ENCODE data around the gene HYAL3.
A peak's percentile ranks its signal among the peaks of the same experiment; 100 is the strongest.
"Not testable (repeated sequence)": the region's sequence is repeated elsewhere in the genome, so short reads cannot be mapped to it uniquely, and the experiment has no call there.

HYAL3 gene

DNA sequence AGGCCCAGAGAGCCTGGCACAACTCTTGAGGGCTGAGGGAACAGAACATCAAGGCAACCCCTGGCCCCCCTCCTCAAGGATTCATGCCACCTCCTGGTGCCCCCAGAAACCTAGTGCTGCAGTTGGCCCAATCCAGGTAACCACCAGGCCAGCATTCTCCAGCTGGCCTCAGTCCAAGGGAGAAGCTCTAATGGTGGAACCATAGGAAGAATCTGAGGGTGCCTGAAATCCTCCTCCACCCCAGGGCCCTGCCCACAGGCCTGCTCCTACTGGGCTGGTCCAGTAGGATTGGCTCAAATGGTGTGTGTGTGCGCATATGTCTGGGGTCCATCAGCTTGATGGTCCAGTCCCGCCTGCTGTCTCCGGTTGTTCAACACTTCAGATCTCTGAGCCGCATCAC is 15.6 kb upstream of the HYAL3 start:
- DNase-seq (ENCODE audit: low read depth): no peak

DNA sequence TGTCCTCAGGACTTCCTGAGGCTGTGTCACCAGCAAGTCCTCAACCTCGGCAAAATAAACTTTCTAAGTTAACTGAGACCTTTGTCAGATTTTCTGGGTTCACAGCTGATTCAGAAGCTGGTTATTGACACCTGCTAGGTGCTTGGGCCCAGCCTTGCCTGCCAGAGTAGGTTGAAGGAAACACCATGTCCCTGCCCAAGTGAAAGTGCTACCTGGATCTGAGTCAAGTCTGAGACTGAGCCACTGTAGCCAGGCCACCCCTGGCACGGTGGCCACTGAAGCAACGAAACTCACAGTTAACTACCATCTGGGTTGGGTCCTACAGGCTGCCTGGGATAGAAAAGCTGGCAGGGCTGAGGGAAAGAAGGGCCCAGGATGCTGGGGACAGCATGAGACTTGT is 15.1 kb upstream of the HYAL3 start:
- no peak for DNase-seq (ENCODE audit: low read depth)

- DNase-seq (ENCODE audit: low read depth): not testable (repeated sequence)
These were observed 12.8 kb upstream of the HYAL3 start for GRCh38 chr3:50312041-50312440.

DNA sequence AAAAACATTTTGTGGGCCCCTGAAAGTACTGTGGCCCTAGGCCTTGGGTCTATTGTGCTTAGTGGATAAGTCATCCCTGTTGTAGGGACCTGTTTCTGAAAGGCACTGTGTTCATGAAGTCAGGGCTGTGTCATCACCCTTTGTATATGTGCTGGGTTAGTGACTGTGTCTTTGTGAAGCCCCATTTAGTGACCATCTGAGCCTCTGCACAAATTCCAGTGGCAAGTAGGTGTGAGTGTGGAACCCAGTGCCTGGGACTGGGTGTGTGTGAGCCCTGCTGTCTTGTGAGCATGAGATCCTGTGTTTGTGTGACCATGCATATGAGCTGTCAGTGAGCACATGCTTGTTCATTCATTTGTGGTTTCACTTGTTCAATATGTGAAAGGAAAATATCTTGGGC is 5.4 kb upstream of the HYAL3 start:
- no peak for DNase-seq (ENCODE audit: low read depth)

GRCh38 chr3:50303013-50303815 is 4.0 kb upstream of the HYAL3 start, which contains the start of gene HYAL1:
Gene HYAL1 (minus strand): TSS chr3:50303574. CDS start chr3:50302956, 618 bp downstream.
- no peak for DNase-seq (ENCODE audit: low read depth)

DNA sequence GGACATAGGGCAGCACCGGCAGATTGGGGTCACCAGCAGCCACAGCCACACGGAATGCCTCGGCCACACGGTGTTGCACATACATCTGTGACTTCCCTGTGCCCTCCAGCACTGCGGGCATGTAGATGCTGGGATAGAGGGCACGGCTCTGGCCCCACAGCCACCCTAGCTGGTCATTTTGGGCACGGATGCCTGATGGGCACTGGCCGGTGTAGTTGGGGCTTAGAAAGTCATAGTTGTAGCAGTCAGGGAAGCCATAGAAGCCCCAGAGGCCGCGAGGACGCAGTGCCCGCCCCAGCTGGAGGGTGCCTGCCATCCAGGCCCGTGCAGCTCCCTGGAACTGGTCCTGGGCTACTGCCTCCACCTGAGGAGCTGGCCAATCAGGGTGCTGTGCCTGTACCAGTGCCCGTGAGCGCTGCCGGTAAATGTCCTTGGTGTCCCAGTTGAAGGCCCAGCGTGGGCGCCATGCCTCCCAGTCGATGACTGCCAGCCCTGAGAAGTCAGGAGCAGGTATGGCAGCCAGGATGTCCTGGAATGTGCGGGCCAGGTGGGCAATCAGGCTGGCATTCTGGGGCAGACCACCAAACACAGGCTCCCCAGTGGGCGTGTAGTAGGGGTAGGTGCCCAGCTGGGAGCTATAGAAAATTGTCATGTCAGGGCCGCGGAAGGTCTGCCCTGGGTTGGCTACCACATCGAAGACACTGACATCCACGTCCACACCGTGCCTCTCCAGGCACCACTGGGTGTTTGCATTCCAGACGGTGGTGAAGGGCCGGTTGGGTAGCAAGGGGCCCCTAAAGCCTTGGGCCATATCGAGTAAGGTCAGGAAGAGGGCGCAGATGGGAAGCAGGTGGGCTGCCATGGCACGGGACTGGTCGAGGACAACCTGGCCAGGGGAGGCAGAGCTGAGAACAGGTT is 3.1 kb upstream of the HYAL3 start:
- DNase-seq (ENCODE audit: low read depth): no peak

GRCh38 chr3:50300681-50301254 is 1.6 kb upstream of the HYAL3 start:
- DNase-seq (ENCODE audit: low read depth): no peak

- DNase-seq (ENCODE audit: low read depth): no peak
These were observed 900 bp upstream of the HYAL3 start for GRCh38 chr3:50299929-50300680.

GRCh38 chr3:50299638-50299928 is 378 bp upstream of the HYAL3 start:
- no peak for DNase-seq (ENCODE audit: low read depth)

DNA sequence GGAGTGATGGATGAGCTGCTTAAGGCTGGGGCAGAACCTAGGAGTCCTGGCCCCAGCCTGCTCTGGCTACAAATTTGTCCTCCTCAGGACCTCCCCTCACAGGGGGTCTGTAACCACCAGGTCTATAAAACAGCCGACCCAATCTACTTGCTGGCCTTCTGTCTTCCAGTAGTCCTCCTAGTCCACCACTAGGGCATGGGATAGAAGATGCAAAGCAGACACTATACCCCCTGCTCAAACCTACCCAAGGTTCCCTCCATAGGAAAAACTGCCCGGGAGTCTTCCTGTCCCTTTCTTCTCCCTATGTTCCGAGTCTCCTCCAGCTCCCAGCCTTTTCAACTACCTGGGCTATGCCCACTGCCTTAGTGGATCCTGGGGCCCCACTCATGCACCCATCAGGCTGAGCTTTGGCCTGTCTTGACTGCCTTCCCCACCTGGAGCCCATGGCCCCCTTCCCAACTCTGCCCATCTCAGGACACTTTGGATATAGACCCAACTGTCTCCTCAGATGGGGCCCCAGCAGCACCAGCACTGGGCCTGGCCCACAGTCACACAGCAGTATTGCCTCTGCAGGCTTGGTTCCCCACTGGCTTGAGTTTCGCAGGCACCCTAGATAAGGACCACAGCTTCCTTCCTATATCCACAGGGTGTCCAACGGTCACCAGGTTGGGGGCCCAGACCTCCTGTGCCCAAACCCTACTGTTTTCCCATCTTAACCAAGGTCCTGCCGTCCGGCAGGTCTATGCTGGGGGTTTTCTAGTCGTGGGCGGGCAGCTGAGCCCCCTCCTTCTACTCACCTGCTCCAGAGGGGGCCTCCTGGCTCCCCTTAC is 1.1 kb downstream of the HYAL3 start:
- no peak for DNase-seq (ENCODE audit: low read depth)

DNA sequence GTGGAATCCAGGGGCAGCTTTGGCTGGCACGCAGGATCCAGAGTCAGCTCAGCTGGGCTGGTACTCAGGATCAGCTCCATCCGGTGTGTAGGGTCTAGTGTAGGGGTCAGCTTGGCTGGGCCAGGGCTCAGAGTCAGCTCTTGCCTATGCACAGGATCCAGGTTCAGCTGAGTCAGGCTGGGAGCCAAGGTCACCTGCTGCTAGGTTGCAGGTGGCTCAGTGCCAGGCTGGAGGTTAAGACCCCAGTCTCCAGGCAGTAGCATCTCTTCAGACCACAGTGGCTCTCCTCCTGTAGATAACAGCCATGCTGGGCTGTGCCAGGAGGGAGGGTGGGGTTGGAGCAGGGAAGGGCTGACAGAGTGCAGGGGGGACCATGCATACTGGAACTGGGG is 1.8 kb downstream of the HYAL3 start:
- DNase-seq (ENCODE audit: low read depth): no peak

- DNase-seq (ENCODE audit: low read depth): no peak
These were observed 2.4 kb downstream of the HYAL3 start for GRCh38 chr3:50296721-50297383.

DNA sequence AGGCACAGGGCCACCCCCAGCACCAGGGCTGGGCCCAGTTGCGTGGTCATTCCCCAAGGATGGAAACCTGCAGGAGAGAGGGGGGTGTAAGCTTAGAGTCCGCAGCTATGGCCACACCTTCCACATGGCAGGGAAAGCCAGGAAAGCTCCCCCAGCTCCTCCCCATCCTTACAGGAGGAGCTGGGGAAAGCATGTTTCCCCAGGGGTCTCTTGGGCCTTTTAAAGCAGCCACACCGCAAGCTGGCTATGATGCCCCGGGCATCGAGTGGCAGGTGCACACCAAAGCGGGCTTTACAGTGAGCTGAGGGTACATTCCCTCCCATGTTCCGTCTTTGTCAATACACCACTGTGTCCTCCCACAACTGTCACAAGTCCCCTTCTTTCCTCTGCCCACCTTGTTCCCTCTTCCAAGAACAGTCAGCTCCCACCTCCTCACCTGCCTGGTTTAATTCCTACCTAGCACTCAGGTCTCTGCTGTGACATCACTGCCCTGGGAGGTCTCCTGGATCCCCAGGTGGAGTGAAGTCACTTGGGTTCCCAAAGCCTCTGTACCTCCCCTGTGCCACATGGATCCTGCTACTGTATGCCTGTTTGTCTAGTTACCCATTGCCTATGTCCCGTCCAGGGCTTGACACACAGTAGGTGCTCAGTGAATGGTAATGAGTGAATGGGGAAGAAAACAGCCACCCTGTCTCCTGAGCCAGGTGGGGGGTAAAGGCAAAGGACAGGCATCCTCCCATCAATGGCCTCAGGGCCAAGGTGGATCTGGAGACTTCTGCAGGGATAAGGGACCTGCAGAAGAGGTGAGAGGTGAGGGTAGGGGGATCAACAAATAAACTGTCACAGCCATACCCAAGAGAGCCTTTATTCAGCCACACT is 3.4 kb downstream of the HYAL3 start:
- no peak for DNase-seq (ENCODE audit: low read depth)

- no peak for DNase-seq (ENCODE audit: low read depth)
These were observed 4.5 kb downstream of the HYAL3 start for GRCh38 chr3:50294492-50295403.

GRCh38 chr3:50294089-50294488 is 5.1 kb downstream of the HYAL3 start:
- DNase-seq (ENCODE audit: low read depth): no peak

DNA sequence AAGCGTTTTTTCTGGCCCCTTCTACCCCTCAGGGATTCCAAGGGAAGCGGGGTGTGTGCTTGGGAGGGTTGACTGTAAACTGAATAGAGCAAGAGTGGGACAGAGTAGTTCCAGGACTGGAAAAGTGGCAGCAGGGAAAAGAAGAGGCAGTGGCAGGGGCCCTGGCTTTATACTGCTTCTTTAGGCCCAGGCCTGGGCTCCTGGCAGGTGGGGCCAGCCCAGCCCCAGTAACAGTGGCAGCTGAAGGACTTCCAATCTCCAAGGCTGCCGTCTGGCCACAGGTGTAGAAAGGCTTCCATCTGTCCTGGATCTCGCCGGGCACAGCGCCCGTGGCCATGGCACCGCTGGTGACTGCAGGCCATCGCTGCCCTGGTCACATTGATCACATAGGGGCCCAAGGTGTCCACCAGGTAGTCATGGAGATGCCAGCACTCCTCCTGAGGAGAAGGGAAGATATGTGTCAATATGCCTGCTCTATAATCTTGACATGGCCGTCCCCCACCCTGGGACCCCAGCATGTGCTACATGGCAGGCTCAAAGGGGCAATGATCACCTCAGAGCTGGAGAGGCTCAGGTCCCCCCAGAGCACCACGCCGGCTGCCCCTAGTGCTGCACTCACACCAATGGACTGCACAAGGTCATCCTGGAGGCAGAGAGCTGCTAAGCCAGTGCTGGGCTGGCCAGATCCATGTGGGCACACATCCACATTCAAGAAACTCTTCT is 6.0 kb downstream of the HYAL3 start:
- DNase-seq (ENCODE audit: low read depth): no peak

- DNase-seq (ENCODE audit: low read depth): peak; percentile 87
These were observed 6.8 kb downstream of the HYAL3 start, which contains the start of gene IFRD2 for GRCh38 chr3:50292159-50293078. Gene IFRD2 (minus strand): TSS chr3:50292429. CDS start chr3:50292274, 155 bp downstream.

All from stimulated activated CD8-positive, alpha-beta memory T cell treated with anti-CD3 and anti-CD28 coated beads, Interleukin-7, amount 100 ng/mL, for 24 hours (primary cell).